Measurements from ENCODE around the gene FSTL4.
"Not testable (repeated sequence)": the region's sequence is repeated elsewhere in the genome, so short reads cannot be mapped to it uniquely, and the experiment has no call there.

DNA sequence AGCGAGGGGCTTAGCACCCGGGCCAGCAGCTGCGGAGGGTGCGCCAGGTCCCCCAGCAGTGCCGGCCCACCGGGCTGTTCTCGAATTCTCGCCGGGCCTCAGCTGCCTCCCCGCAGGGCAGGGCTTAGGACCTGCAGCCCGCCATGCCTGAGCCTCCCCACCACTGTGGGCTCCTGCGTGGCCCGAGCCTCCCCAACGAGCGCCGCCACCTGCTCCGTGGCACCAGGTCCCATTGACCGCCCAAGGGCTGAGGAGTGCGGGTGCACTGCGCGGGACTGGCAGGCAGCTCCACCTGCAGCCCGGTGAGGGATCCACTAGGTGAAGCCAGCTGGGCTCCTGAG is 217.9 kb downstream of the FSTL4 start:
- TF ChIP-seq, protein P1, sequence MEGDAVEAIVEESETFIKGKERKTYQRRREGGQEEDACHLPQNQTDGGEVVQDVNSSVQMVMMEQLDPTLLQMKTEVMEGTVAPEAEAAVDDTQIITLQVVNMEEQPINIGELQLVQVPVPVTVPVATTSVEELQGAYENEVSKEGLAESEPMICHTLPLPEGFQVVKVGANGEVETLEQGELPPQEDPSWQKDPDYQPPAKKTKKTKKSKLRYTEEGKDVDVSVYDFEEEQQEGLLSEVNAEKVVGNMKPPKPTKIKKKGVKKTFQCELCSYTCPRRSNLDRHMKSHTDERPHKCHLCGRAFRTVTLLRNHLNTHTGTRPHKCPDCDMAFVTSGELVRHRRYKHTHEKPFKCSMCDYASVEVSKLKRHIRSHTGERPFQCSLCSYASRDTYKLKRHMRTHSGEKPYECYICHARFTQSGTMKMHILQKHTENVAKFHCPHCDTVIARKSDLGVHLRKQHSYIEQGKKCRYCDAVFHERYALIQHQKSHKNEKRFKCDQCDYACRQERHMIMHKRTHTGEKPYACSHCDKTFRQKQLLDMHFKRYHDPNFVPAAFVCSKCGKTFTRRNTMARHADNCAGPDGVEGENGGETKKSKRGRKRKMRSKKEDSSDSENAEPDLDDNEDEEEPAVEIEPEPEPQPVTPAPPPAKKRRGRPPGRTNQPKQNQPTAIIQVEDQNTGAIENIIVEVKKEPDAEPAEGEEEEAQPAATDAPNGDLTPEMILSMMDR (IDR thresholded peaks at IDR 0.05) = not testable (repeated sequence)
- TF ChIP-seq POLR2A (IDR thresholded peaks at IDR 0.05; ENCODE audit: low read depth); POLR2AphosphoS5 (IDR thresholded peaks at IDR 0.05); EP300 (IDR thresholded peaks at IDR 0.05): not testable (repeated sequence)
